ENCODE results near the gene LNX1. TPM values are rescaled to one million over a fixed set of nuclear protein-coding genes. Genes with fewer than 3 reads are reported as not detected.

LNX1 gene
- polyA plus RNA-seq, 2 of the 4 experiments (the other 2 are of a cell fraction), result 0.04 to 0.14 TPM

- peaks cover 12% of the 10 kb centered on the region; the same call in 1 of the 3 replicates for H3K4me1 ChIP-seq
- no peak for TF ChIP-seq RNF2 (IDR thresholded peaks at IDR 0.05; ENCODE audit: borderline replicate concordance, low read depth)
- no peak for TF ChIP-seq ZNF302 (CRISPR knock-in tag; IDR thresholded peaks at IDR 0.05)
- TF ChIP-seq SMC3 (IDR thresholded peaks at IDR 0.05), result no peak
- TF ChIP-seq ATOH8 (CRISPR knock-in tag; IDR thresholded peaks at IDR 0.05; ENCODE audit: low read depth), result no peak
- TF ChIP-seq RAD21 (conservative IDR thresholded peaks at IDR 0.05 in 1 of 2, IDR thresholded peaks at IDR 0.05 in 1 of 2), result no peak
- no peak for TF ChIP-seq USF2 (IDR thresholded peaks at IDR 0.05)
- no peak for TF ChIP-seq KDM5A (IDR thresholded peaks at IDR 0.05)
- TF ChIP-seq NR3C1 (IDR thresholded peaks at IDR 0.05), result no peak
- no peak for TF ChIP-seq REST (IDR thresholded peaks at IDR 0.05)
- no peak for TF ChIP-seq CHD4 (IDR thresholded peaks at IDR 0.05; ENCODE audit: borderline replicate concordance)
- no peak for TF ChIP-seq HES2 (IDR thresholded peaks at IDR 0.05)
- TF ChIP-seq ESRRA (IDR thresholded peaks at IDR 0.05; ENCODE audit: borderline replicate concordance, low read length), result no peak
- TF ChIP-seq HOXA7 (CRISPR knock-in tag; IDR thresholded peaks at IDR 0.05), result no peak
- no peak for TF ChIP-seq CEBPB (IDR thresholded peaks at IDR 0.05)
- no peak for TF ChIP-seq BHLHE40 (IDR thresholded peaks at IDR 0.05; ENCODE audit: low read depth, low read length)
- no peak for TF ChIP-seq CBX8 (IDR thresholded peaks at IDR 0.05)
- FAIRE-seq, result no peak
- H3K4me2 ChIP-seq, result no peak overlapping the region; the same call in 2 of the 3 replicates
- H3K27ac ChIP-seq, result no peak overlapping the region
- ChIA-PET CTCF (no interaction called here), POLR2A (no interaction called here)
- DNase-seq (ENCODE audit: low read depth in 1 of 2, low spot score in 1 of 2), result no peak
- WGBS (ENCODE audit: missing lambda C conversion rate), result 79% methylated on average over 6 of the region's 6 CpGs
- no peak overlapping the region for H3K4me3 ChIP-seq
- no peak for ATAC-seq
- no peaks in the 10 kb centered on the region for H3K9me3 ChIP-seq
These were observed 5.0 kb downstream of the LNX1 start for GRCh38 chr4:53586121-53586816.

- H3K27ac ChIP-seq, result no peak overlapping the region
- 57% methylated on average over 4 of the region's 4 CpGs for WGBS (ENCODE audit: missing lambda C conversion rate)
- DNase-seq (ENCODE audit: low read depth in 1 of 2, low spot score in 1 of 2) (no peak), FAIRE-seq (no peak), ATAC-seq (no peak)
- TF ChIP-seq CEBPB (IDR thresholded peaks at IDR 0.05), result no peak
- no peak for TF ChIP-seq MAZ (IDR thresholded peaks at IDR 0.05; ENCODE audit: borderline replicate concordance, low read depth, low read length)
- TF ChIP-seq KDM5A (IDR thresholded peaks at IDR 0.05), result no peak
- TF ChIP-seq ZC3H11A (IDR thresholded peaks at IDR 0.05), result no peak
- peaks cover 12% of the 10 kb centered on the region; the same call in 1 of the 3 replicates for H3K4me1 ChIP-seq
- no peaks in the 10 kb centered on the region for H3K9me3 ChIP-seq
- POLR2A ChIA-PET, result no interaction called here
- no peak overlapping the region for H3K4me3 ChIP-seq
- CTCF ChIA-PET, result no interaction called here
- no peak overlapping the region for H3K4me2 ChIP-seq
These were observed 6.6 kb downstream of the LNX1 start for GRCh38 chr4:53584658-53585057.
